ENCODE results near the gene USF3.

Gene USF3

DNA sequence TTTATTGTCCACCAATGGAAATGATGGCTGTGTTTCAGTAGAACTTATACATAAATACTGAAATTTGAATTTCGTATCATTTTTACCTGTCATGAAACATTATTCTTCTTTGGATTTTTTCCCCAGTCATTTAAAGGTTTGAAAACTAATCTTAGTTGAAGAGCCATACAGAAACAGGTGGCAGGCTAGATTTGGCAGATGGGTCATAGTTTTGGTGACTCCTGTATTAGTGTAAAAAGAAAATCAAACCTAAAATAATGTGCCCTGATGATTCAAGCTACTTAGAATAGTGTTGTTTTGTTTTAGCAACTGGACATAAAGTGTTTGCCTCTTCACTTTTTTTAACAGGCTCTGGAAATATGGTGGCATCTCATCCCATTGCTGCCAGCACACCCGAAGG is 95.2 kb downstream of the USF3 start:
- DNase-seq, result no peak

DNA sequence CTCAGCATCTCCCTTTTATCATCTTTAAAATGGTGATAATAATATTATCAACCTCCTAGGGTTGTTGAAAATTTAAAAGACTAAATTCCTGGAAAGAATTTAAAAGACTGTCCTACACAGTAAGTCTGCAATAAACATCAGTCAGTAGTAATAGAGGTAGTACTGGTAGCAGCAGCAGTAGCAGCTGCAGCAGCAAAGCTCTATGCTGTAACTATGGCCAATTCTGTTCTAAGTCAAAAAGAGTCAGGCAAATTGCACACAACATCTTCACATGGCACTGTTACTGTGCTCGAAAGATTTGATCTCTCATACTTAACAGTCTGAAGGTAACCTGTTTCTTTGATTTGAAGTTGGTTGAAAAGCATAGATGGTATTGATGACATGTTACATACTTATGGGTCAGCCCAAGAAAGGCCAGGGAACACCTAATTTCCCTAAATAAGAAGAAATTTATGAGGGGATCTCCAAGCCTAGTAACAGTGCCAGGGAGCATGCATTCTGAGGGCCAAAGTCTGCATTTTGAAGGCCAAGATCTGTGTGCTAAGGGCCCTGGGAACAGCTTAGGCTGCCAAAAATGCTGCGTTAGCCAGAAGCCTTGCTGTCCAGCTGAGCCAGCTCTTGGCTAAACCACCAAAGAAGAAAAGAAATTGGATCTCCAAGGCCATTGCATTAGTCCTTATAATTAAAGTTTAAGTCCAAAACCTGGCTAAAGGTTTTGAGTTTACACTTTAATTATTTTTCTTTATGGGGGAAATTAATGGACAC is 95.8 kb downstream of the USF3 start:
- no peak for DNase-seq
